Measurements from ENCODE around the gene GNG7. TPM values are rescaled to one million over a fixed set of nuclear protein-coding genes. Genes with fewer than 3 reads are reported as not detected.
"Not testable (repeated sequence)": the region's sequence is repeated elsewhere in the genome, so short reads cannot be mapped to it uniquely, and the experiment has no call there.

Gene GNG7
- polyA plus RNA-seq, 1 donor (not counting 4 experiments of a cell fraction or from before 2014, with no cell fraction given), result 0.01 TPM

DNA sequence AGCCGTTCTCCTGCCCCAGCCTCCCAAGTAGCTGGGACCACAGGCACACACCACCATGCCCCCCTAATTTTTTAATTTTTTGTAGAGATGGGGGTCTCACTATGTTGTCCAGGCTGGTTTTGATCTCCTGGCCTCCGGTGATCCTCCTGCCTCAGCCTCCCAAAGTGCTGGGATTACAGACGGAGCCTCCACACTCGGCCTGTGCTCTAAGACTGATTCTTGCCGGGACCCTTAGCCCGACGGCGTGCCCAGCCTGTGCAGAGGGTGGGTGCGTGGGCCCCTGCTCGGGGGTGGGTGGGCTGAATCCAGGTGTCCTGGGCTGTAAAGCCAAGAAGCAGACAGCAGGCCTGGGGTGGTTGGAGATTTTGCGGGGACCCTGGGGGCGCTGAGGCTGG is 162.2 kb downstream of the GNG7 start:
- Histone ChIP-seq H3K27ac (ENCODE audit: control insufficient read depth, insufficient read depth, low read length) (peak overlapping the region; percentile 86), H3K36me3 (ENCODE audit: control insufficient read depth in 2 of 2, extremely low read depth in 1 of 2, insufficient read depth in 2 of 2, low read length in 2 of 2) (no peaks in the 10 kb centered on the region), H3K4me2 (ENCODE audit: control insufficient read depth, extremely low read depth, insufficient read depth, low read depth, low read length) (peak overlapping the region; percentile 71), H3K27me3 (ENCODE audit: control insufficient read depth, extremely low read depth, insufficient read depth, low read length) (no peaks in the 10 kb centered on the region), H3K4me1 (ENCODE audit: control insufficient read depth, extremely low read depth, insufficient read depth, low read length) (peaks cover 38% of the 10 kb centered on the region), H3K9me3 (ENCODE audit: control insufficient read depth, low read depth, low read length) (no peaks in the 10 kb centered on the region), H4K20me1 (ENCODE audit: control insufficient read depth, extremely low read depth, insufficient read depth, low read length) (no peaks in the 10 kb centered on the region), H3K9me1 (ENCODE audit: control insufficient read depth, extremely low read depth, insufficient read depth, low read length) (no peaks in the 10 kb centered on the region), H3K9ac (ENCODE audit: control insufficient read depth, extremely low read depth, insufficient read depth, low read length) (peak overlapping the region; percentile 67), H2AFZ (ENCODE audit: control insufficient read depth, low read length) (no peak overlapping the region), H3K79me2 (ENCODE audit: control insufficient read depth, insufficient read depth, low read length) (no peaks in the 10 kb centered on the region), H3K4me3 (ENCODE audit: control insufficient read depth in 2 of 3, extremely low read depth in 1 of 3, insufficient read depth in 2 of 3, low read depth in 1 of 3, low read length in 3 of 3) (peak overlapping the region in 2 of 3 experiments; percentile 22 to 43)
- dilution Hi-C loops (cut with MboI; ENCODE audit: extremely low pct_ligation_motif_present, low sequenced_read_pairs), result no loop called here
- FAIRE-seq (no peak), DNase-seq (ENCODE audit: low read depth, low spot score) (no peak)
- TF ChIP-seq, protein P1, sequence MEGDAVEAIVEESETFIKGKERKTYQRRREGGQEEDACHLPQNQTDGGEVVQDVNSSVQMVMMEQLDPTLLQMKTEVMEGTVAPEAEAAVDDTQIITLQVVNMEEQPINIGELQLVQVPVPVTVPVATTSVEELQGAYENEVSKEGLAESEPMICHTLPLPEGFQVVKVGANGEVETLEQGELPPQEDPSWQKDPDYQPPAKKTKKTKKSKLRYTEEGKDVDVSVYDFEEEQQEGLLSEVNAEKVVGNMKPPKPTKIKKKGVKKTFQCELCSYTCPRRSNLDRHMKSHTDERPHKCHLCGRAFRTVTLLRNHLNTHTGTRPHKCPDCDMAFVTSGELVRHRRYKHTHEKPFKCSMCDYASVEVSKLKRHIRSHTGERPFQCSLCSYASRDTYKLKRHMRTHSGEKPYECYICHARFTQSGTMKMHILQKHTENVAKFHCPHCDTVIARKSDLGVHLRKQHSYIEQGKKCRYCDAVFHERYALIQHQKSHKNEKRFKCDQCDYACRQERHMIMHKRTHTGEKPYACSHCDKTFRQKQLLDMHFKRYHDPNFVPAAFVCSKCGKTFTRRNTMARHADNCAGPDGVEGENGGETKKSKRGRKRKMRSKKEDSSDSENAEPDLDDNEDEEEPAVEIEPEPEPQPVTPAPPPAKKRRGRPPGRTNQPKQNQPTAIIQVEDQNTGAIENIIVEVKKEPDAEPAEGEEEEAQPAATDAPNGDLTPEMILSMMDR (optimal IDR thresholded peaks at IDR 0.05 in 1 of 3, IDR thresholded peaks at IDR 0.05 in 1 of 3, conservative IDR thresholded peaks at IDR 0.05 in 1 of 3; ENCODE audit: extremely low read depth in 1 of 3, insufficient read depth in 2 of 3, low read length in 3 of 3), result no peak
- TF ChIP-seq EZH2 (IDR thresholded peaks at IDR 0.05; ENCODE audit: low read length), result no peak

GRCh38 chr19:2538096-2538757 is 164.3 kb downstream of the GNG7 start:
- DNase-seq (ENCODE audit: low read depth, low spot score) (no peak), FAIRE-seq (no peak)
- H3K36me3 ChIP-seq (ENCODE audit: control insufficient read depth in 2 of 2, extremely low read depth in 1 of 2, insufficient read depth in 2 of 2, low read length in 2 of 2), result no peaks in the 10 kb centered on the region
- no peaks in the 10 kb centered on the region for H4K20me1 ChIP-seq (ENCODE audit: control insufficient read depth, extremely low read depth, insufficient read depth, low read length)
- no peak overlapping the region for H3K4me3 ChIP-seq (ENCODE audit: control insufficient read depth in 2 of 3, extremely low read depth in 1 of 3, insufficient read depth in 2 of 3, low read depth in 1 of 3, low read length in 3 of 3)
- peaks cover 4% of the 10 kb centered on the region for H3K9me3 ChIP-seq (ENCODE audit: control insufficient read depth, low read depth, low read length)
- peaks cover 41% of the 10 kb centered on the region for H3K4me1 ChIP-seq (ENCODE audit: control insufficient read depth, extremely low read depth, insufficient read depth, low read length)
- H3K9ac ChIP-seq (ENCODE audit: control insufficient read depth, extremely low read depth, insufficient read depth, low read length), result no peak overlapping the region
- H3K9me1 ChIP-seq (ENCODE audit: control insufficient read depth, extremely low read depth, insufficient read depth, low read length), result no peaks in the 10 kb centered on the region
- H2AFZ ChIP-seq (ENCODE audit: control insufficient read depth, low read length), result no peak overlapping the region
- TF ChIP-seq, protein P1 (optimal IDR thresholded peaks at IDR 0.05 in 1 of 3, IDR thresholded peaks at IDR 0.05 in 1 of 3, conservative IDR thresholded peaks at IDR 0.05 in 1 of 3; ENCODE audit: extremely low read depth in 1 of 3, insufficient read depth in 2 of 3, low read length in 3 of 3), result no peak
- TF ChIP-seq EZH2 (IDR thresholded peaks at IDR 0.05; ENCODE audit: low read length), result no peak
- H3K27ac ChIP-seq (ENCODE audit: control insufficient read depth, insufficient read depth, low read length), result no peak overlapping the region
- H3K79me2 ChIP-seq (ENCODE audit: control insufficient read depth, insufficient read depth, low read length), result no peaks in the 10 kb centered on the region
- no peak overlapping the region for H3K4me2 ChIP-seq (ENCODE audit: control insufficient read depth, extremely low read depth, insufficient read depth, low read depth, low read length)
- dilution Hi-C loops (cut with MboI; ENCODE audit: extremely low pct_ligation_motif_present, low sequenced_read_pairs), result no loop called here
- no peaks in the 10 kb centered on the region for H3K27me3 ChIP-seq (ENCODE audit: control insufficient read depth, extremely low read depth, insufficient read depth, low read length)

GRCh38 chr19:2537584-2537983 is 164.9 kb downstream of the GNG7 start:
- H3K9me3 ChIP-seq (ENCODE audit: control insufficient read depth, low read depth, low read length); H3K4me3 ChIP-seq (ENCODE audit: control insufficient read depth in 2 of 3, extremely low read depth in 1 of 3, insufficient read depth in 2 of 3, low read depth in 1 of 3, low read length in 3 of 3); FAIRE-seq; H4K20me1 ChIP-seq (ENCODE audit: control insufficient read depth, extremely low read depth, insufficient read depth, low read length); H3K27me3 ChIP-seq (ENCODE audit: control insufficient read depth, extremely low read depth, insufficient read depth, low read length); dilution Hi-C loops (cut with MboI; ENCODE audit: extremely low pct_ligation_motif_present, low sequenced_read_pairs); H2AFZ ChIP-seq (ENCODE audit: control insufficient read depth, low read length); H3K36me3 ChIP-seq (ENCODE audit: control insufficient read depth in 2 of 2, extremely low read depth in 1 of 2, insufficient read depth in 2 of 2, low read length in 2 of 2); H3K9ac ChIP-seq (ENCODE audit: control insufficient read depth, extremely low read depth, insufficient read depth, low read length); H3K4me2 ChIP-seq (ENCODE audit: control insufficient read depth, extremely low read depth, insufficient read depth, low read depth, low read length); H3K79me2 ChIP-seq (ENCODE audit: control insufficient read depth, insufficient read depth, low read length); DNase-seq (ENCODE audit: low read depth, low spot score); H3K27ac ChIP-seq (ENCODE audit: control insufficient read depth, insufficient read depth, low read length); H3K9me1 ChIP-seq (ENCODE audit: control insufficient read depth, extremely low read depth, insufficient read depth, low read length): not testable (repeated sequence)
- H3K4me1 ChIP-seq (ENCODE audit: control insufficient read depth, extremely low read depth, insufficient read depth, low read length), result peaks cover 41% of the 10 kb centered on the region
